Measurements from ENCODE around the gene DNAH7. TPM values are rescaled to one million over a fixed set of nuclear protein-coding genes. Genes with fewer than 3 reads are reported as not detected.

The DNAH7 gene
- total and polyA plus RNA-seq, 3 donors from 2014 or later, result 14.9 to 27.1 (median 25.8) TPM

GRCh38 chr2:196012314-196012713 lies 56.3 kb downstream of the DNAH7 start:
- Histone ChIP-seq H3K36me3 (ENCODE audit: low read depth, missing control alignments) (no peaks in the 10 kb centered on the region), H3K4me3 (no peak overlapping the region), H3K27ac (no peak overlapping the region), H3K27me3 (no peaks in the 10 kb centered on the region), H3K4me1 (no peaks in the 10 kb centered on the region), H3K9me3 (no peaks in the 10 kb centered on the region)
- TF ChIP-seq POLR2A (IDR thresholded peaks at IDR 0.05) (no peak), CTCF (IDR thresholded peaks at IDR 0.05) (no peak)
- WGBS, 2 donors, result 76 to 84% methylated on average over 2 of the region's 2 CpGs
- DNase-seq, result no peak
- intact Hi-C loops (cut with DNase I; ENCODE audit: low total_unique reads), result no loop called here

DNA sequence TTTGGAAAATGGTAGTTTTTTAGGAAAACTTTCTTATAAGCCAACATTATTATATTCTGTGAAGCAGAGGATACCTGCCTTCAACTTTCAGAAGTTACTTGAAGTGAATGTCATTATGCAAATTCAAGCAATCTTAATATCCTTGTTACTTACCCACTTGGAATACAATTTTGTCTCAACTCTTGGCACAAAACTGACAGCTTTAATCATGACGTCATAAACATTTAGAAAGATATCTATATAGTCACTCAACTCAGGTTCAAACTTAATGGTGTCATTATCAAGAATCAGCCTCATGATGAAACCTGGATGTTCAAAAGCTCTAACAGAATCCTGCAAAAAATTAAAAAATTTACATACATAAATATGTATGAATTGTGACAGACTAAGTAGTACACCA lies 68.1 kb downstream of the DNAH7 start:
- Histone ChIP-seq H3K27me3 (no peaks in the 10 kb centered on the region), H3K4me3 (no peak overlapping the region), H3K9me3 (no peaks in the 10 kb centered on the region), H3K4me1 (no peaks in the 10 kb centered on the region), H3K27ac (no peak overlapping the region), H3K36me3 (ENCODE audit: low read depth, missing control alignments) (no peaks in the 10 kb centered on the region)
- TF ChIP-seq CTCF (IDR thresholded peaks at IDR 0.05) (no peak), POLR2A (IDR thresholded peaks at IDR 0.05) (no peak)
- no peak for DNase-seq
- 85 to 92% methylated on average over 1 of the region's 1 CpG for WGBS, 2 donors
- intact Hi-C loops (cut with DNase I; ENCODE audit: low total_unique reads), result no loop called here

DNA sequence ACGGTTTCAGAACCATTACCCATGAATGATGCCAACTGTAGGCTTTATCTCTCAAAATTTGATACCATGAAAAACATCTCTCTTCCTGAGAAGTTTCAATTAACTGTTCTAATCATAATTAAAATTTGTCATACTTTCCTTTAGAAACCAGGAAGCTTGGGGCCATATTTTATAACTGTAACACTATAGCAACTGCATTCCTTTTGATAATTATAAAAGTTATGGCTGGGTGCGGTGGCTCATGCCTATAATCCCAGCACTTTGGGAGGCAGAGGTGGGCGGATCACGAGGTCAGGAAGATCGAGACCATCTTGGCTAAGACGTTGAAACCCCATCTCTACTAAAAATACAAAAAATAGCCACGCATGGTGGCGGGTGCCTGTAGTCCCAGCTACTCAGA lies 70.6 kb downstream of the DNAH7 start:
- DNase-seq, result no peak
- TF ChIP-seq POLR2A (IDR thresholded peaks at IDR 0.05) (no peak), CTCF (IDR thresholded peaks at IDR 0.05) (no peak)
- Histone ChIP-seq H3K27me3 (no peaks in the 10 kb centered on the region), H3K36me3 (ENCODE audit: low read depth, missing control alignments) (no peaks in the 10 kb centered on the region), H3K4me1 (no peaks in the 10 kb centered on the region), H3K4me3 (no peak overlapping the region), H3K27ac (no peak overlapping the region), H3K9me3 (no peaks in the 10 kb centered on the region)
- intact Hi-C loops (cut with DNase I; ENCODE audit: low total_unique reads), result no loop called here
- WGBS, 2 donors, result 88 to 91% methylated on average over 8 of the region's 8 CpGs

DNA sequence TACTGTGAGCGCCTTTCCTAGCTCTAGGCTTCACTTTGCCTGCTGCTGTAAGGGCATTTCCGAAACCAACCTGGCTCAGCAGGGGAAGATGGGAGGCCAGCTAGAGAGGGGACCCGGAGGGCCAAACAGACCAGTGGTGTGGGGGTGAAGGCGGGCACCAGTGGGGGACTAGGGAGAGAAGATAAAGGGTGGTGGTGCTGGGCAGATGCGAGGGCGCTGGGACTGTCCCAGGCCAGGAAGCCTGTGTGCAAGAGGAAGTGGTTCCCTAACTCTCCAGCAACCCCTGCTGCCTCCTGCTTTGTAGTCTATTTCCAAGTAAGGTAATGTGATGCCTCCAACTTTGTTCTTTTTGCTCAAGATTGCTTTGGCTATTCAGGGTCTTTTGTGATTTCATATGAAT lies 73.1 kb downstream of the DNAH7 start:
- WGBS, 2 donors, result 92 to 93% methylated on average over 6 of the region's 6 CpGs
- TF ChIP-seq POLR2A (IDR thresholded peaks at IDR 0.05), result no peak
- no peak for TF ChIP-seq CTCF (IDR thresholded peaks at IDR 0.05)
- H3K27ac ChIP-seq, result no peak overlapping the region
- H3K4me1 ChIP-seq, result no peaks in the 10 kb centered on the region
- DNase-seq, result no peak
- no peaks in the 10 kb centered on the region for H3K9me3 ChIP-seq
- intact Hi-C loops (cut with DNase I; ENCODE audit: low total_unique reads), result no loop called here
- H3K27me3 ChIP-seq, result no peaks in the 10 kb centered on the region
- no peaks in the 10 kb centered on the region for H3K36me3 ChIP-seq (ENCODE audit: low read depth, missing control alignments)
- no peak overlapping the region for H3K4me3 ChIP-seq

- no peaks in the 10 kb centered on the region for H3K4me1 ChIP-seq
- H3K36me3 ChIP-seq (ENCODE audit: low read depth, missing control alignments), result no peaks in the 10 kb centered on the region
- TF ChIP-seq CTCF (IDR thresholded peaks at IDR 0.05) (no peak), POLR2A (IDR thresholded peaks at IDR 0.05) (no peak)
- H3K9me3 ChIP-seq, result no peaks in the 10 kb centered on the region
- 92 to 94% methylated on average over 2 of the region's 2 CpGs for WGBS, 2 donors
- no peak for DNase-seq
- no peak overlapping the region for H3K4me3 ChIP-seq
- H3K27ac ChIP-seq, result no peak overlapping the region
- no peaks in the 10 kb centered on the region for H3K27me3 ChIP-seq
- intact Hi-C loops (cut with DNase I; ENCODE audit: low total_unique reads), result no loop called here
These were observed 75.0 kb downstream of the DNAH7 start for GRCh38 chr2:195993623-195994022.

Measured in testis (tissue), 3 donors.